ENCODE results near the gene LIN28B. TPM values are rescaled to one million over a fixed set of nuclear protein-coding genes. Genes with fewer than 3 reads are reported as not detected.

Gene LIN28B
- total RNA-seq, 4 donors from 2014 or later, result not detected

GRCh38 chr6:105014448-105014847 is 57.5 kb downstream of the LIN28B start:
- no peak for TF ChIP-seq CTCF (IDR thresholded peaks at IDR 0.05; ENCODE audit: low read depth)

GRCh38 chr6:105014954-105015353 is 58.0 kb downstream of the LIN28B start:
- no peak for TF ChIP-seq CTCF (IDR thresholded peaks at IDR 0.05; ENCODE audit: low read depth)

- TF ChIP-seq CTCF (IDR thresholded peaks at IDR 0.05; ENCODE audit: low read depth), result no peak
Observed at GRCh38 chr6:105015482-105015881, 58.6 kb downstream of the LIN28B start.

- TF ChIP-seq CTCF (IDR thresholded peaks at IDR 0.05; ENCODE audit: low read depth), result no peak
Observed at GRCh38 chr6:105019285-105019684, 62.4 kb downstream of the LIN28B start.

GRCh38 chr6:105021399-105021798 is 64.5 kb downstream of the LIN28B start:
- no peak for TF ChIP-seq CTCF (IDR thresholded peaks at IDR 0.05; ENCODE audit: low read depth)

- no peak for TF ChIP-seq CTCF (IDR thresholded peaks at IDR 0.05; ENCODE audit: low read depth)
Observed at GRCh38 chr6:105022416-105022815, 65.5 kb downstream of the LIN28B start.

- TF ChIP-seq CTCF (IDR thresholded peaks at IDR 0.05; ENCODE audit: low read depth), result no peak
Observed at GRCh38 chr6:105024803-105025202, 67.9 kb downstream of the LIN28B start.
